Omental fat pad (tissue), 4 donors: Measurements from ENCODE around the gene RPL26. TPM values are rescaled to one million over a fixed set of nuclear protein-coding genes. Genes with fewer than 3 reads are reported as not detected.

Experiments
- ATAC-seq: fragments of 150-250 bp; one replicate; pipeline ENCODE4 v1.9.1; 2016; ENCODE audit warnings: mild to moderate bottlenecking, moderate library complexity; ENCODE audit not compliant: low FRiP score
- DNase-seq: peaks from one replicate; pipeline ENCODE4 v3.0.0-alpha.2; 2019; ENCODE audit warnings: low spot score
- CTCF ChIP-seq, 3 donors: fragments of 450-650 bp; IDR thresholded peaks; one replicate each; pipeline ENCODE4 v1.5.1; 2016 to 2017; ENCODE audit warnings: antibody characterized with exemption in 3 of 3, mild to moderate bottlenecking in 3 of 3, moderate library complexity in 2 of 3
- total RNA-seq, 4 donors: library from RNA; depleted of rRNA; stranded (reverse); fragments of >200 nt; gene quantifications; one replicate each; pipeline ENCODE4 v1.1.0, GENCODE V29; 2016

Gene RPL26
- total RNA-seq, 4 donors from 2014 or later = 3,452 to 4,057 (median 3,629) TPM

GRCh38 chr17:8341456-8341855 lies 41.5 kb downstream of the RPL26 start:
- no peak for ATAC-seq
- DNase-seq = no peak
- no peak for TF ChIP-seq CTCF (IDR thresholded peaks at IDR 0.05)

GRCh38 chr17:8339540-8339939 lies 43.5 kb downstream of the RPL26 start, which contains the start of gene ODF4:
TSS of gene ODF4 (plus strand) at chr17:8339840. CDS start at chr17:8340052, 212 bp downstream.
- TF ChIP-seq CTCF (IDR thresholded peaks at IDR 0.05) = no peak
- DNase-seq (no peak), ATAC-seq (no peak)

GRCh38 chr17:8338753-8339140 lies 44.2 kb downstream of the RPL26 start:
- no peak for TF ChIP-seq CTCF (IDR thresholded peaks at IDR 0.05)
- DNase-seq (no peak), ATAC-seq (no peak)

- DNase-seq = no peak
- TF ChIP-seq CTCF (IDR thresholded peaks at IDR 0.05) = no peak
- ATAC-seq = no peak
Observed at GRCh38 chr17:8337802-8338752, 44.9 kb downstream of the RPL26 start.

GRCh38 chr17:8333281-8333680 lies 49.7 kb downstream of the RPL26 start:
- no peak for TF ChIP-seq CTCF (IDR thresholded peaks at IDR 0.05)
- ATAC-seq (no peak), DNase-seq (no peak)

GRCh38 chr17:8332688-8333087 lies 50.3 kb downstream of the RPL26 start:
- no peak for TF ChIP-seq CTCF (IDR thresholded peaks at IDR 0.05)
- no peak for DNase-seq
- ATAC-seq = no peak

- no peak for TF ChIP-seq CTCF (IDR thresholded peaks at IDR 0.05)
- no peak for DNase-seq
- no peak for ATAC-seq
Observed at GRCh38 chr17:8332128-8332527, 50.9 kb downstream of the RPL26 start.
